HG03103 (cell line): ENCODE measurements around the gene BEGAIN.

Experiments
- ATAC-seq: cut with Tn5 transposase; IDR thresholded peaks from one replicate; pipeline ENCODE4 v1.9.1; 2021; ENCODE audit warnings: low read depth; ENCODE audit not compliant: unreplicated experiment

Gene BEGAIN

DNA sequence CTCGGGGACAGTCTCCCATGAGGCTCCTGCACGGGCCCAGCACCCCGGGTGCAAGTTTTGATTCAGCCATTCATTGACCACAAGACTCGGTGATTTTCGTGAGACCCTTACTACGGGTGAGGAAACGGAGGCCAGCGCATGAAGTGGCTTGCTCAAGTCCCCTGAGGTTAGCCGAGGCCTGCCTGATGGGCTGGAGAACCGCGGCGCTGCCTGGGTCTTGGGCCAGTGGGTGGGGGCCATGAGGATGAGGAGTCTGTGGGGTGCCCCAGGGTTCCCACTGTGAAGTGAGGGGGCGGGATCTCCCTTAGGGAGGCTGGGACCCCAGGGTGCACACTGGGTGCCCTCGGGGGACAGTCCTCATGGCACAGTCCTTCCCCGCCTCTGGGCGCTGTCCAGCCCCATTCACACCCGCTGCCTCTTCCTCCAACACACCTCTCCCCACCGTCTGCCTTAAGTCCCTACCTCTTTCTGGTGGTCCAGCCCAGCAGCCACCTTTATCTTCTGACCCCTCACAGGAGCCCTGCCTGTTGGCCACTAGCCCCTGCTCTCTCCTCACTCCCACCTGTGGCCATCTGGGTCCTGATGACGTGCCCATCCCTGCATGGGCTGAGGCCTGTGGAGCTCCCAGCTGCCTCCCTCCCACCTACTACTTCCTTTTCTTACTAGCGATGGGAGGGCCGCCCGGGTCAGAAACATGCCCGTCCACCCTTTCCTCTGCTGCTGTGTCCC is 16.3 kb downstream of the BEGAIN start:
- no peak for ATAC-seq

- no peak for ATAC-seq
Measured at GRCh38 chr14:100569734-100570286, 17.4 kb downstream of the BEGAIN start.

GRCh38 chr14:100568998-100569733 is 18.1 kb downstream of the BEGAIN start:
- ATAC-seq, result no peak

GRCh38 chr14:100568164-100568997 is 18.8 kb downstream of the BEGAIN start:
- no peak for ATAC-seq

GRCh38 chr14:100567877-100568163 is 19.4 kb downstream of the BEGAIN start:
- ATAC-seq, result no peak

GRCh38 chr14:100567009-100567876 is 20.0 kb downstream of the BEGAIN start:
- no peak for ATAC-seq

- ATAC-seq, result no peak
Measured at GRCh38 chr14:100566586-100566985, 20.6 kb downstream of the BEGAIN start.

DNA sequence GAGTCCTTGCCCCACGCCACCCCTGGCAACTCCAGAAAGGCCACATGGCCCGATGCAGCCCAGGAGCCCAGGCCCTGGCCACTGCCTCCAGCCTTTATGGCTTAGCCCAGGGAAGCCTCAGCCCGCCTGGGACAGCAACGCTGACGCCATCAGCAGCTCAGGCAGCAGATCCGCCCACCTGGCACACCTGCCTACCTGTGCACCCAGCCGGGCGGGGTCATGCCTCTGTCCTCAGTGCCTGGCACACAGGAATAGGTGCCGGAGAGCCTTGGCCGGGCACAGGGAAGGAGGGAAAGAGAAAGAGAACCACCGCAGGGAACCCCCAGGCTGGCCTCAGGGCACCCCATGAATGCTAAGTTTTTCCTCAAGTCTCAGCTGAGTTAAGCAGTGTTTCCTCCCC is 21.1 kb downstream of the BEGAIN start:
- ATAC-seq, result no peak

GRCh38 chr14:100565650-100566049 is 21.6 kb downstream of the BEGAIN start:
- ATAC-seq, result no peak

- ATAC-seq, result no peak
Measured at GRCh38 chr14:100564512-100564911, 22.7 kb downstream of the BEGAIN start.

- ATAC-seq, result no peak
Measured at GRCh38 chr14:100562751-100563150, 24.5 kb downstream of the BEGAIN start.

- no peak for ATAC-seq
Measured at GRCh38 chr14:100561005-100561404, 26.2 kb downstream of the BEGAIN start.

DNA sequence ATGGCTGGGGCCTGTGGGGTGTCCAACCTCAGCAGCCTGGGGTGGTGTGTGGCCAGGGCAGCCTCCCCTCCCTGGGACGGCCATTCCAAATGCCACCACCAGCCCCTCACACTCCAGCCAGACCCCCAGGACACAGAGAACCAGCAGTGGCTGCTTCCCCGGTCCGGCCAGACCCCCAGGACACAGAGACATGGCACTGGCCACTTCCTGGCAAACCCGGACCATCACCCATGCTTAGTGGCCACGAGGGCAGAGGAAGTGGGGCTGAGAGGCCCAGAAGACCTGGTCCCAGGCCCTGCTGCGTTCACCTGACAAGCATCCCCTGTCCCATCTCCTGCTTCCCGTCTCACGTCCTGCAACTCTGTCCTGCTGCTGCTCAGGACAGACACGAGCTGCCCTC is 26.7 kb downstream of the BEGAIN start:
- no peak for ATAC-seq

GRCh38 chr14:100559455-100559854 is 27.8 kb downstream of the BEGAIN start:
- no peak for ATAC-seq

GRCh38 chr14:100558966-100559365 is 28.3 kb downstream of the BEGAIN start:
- ATAC-seq, result no peak

DNA sequence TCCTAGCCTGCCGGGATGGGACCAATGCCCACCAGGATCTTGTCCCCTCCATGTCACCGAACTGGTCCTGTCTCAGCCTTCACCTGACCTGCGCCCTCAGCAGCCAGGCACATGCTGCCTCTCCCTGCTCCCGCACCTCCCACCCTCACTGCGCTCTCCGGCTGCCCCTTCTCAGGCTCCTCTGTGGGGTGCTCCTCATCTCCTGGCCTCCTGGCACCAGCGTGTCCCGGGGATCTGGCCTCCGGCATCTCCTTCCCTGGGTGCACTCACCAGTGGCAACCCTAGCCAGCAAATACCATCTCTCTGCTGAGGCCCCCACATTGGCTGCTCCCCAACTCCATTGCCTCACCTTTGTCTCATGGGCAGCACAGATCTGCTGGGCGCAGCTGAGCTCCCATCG is 29.0 kb downstream of the BEGAIN start:
- no peak for ATAC-seq

GRCh38 chr14:100557658-100558057 is 29.6 kb downstream of the BEGAIN start:
- ATAC-seq, result no peak

GRCh38 chr14:100556936-100557505 is 30.2 kb downstream of the BEGAIN start:
- ATAC-seq, result no peak

DNA sequence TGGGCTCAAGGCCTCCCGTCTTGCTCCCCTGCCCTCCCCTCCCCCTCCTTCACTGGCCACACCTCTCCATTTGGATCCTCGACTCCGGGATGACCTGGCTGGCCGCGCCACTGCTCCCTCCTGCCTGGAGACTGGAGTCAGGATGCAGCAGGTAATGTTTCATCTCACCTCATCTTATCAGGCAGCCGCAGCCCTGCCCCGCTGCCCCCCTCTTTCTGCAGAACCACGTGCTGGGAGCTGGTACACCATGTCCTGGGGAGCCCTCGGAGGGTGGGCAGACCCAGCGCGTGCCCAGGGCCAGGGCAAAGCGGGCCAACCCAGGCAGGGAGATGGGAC is 31.1 kb downstream of the BEGAIN start:
- no peak for ATAC-seq
